Esophagus muscularis mucosa (tissue), 3 donors: ENCODE measurements around the gene TPSD1.

Source experiments
- CTCF ChIP-seq, 3 experiments: fragments of 200-600 bp in 2 of 3; fragments of 450-650 bp in 1 of 3; sonication (generic) in 2 of 3; IDR thresholded peaks; one replicate each; pipeline ENCODE4 v1.5.1; 2017 to 2019; ENCODE audit warnings: antibody characterized with exemption in 3 of 3, mild to moderate bottlenecking in 2 of 3, moderate library complexity in 1 of 3
- POLR2AphosphoS5 ChIP-seq, 2 donors: sonication (generic); formaldehyde crosslinking; IDR thresholded peaks; one replicate each; pipeline ENCODE4 v1.6.1; 2017; ENCODE audit warnings: antibody characterized with exemption in 2 of 2

DNA sequence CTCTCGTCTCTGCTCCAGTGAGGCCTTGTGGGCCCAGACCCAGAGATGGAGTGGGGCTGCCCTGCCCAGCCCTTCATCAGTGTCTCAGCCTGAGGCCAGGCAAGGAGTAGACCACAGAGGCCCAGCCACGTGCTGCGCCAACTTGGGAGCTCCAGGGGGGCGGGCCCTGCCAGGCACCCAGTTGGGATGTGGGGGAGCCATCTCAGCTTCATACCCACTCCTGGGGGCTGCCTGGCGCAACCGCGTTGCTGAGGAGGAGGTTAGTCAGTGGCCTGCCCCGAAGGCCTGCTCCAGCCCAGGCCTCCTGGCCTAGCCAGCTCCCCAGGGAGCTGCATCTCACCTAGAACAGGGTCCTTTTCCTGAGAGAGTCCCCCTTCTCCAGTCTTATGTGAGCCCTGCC is 42.6 kb upstream of the TPSD1 start:
- TF ChIP-seq CTCF (IDR thresholded peaks at IDR 0.05) (no peak), POLR2AphosphoS5 (IDR thresholded peaks at IDR 0.05) (no peak)
